GM10248 (cell line): ENCODE results near the gene HSDL1.

Source experiments
- CTCF ChIA-PET: fragments of 300-600 bp; sonication (Branson Sonifier 250); formaldehyde crosslinking; extraction: SDS; loops from one replicate; lab custom pipeline; 2021; ENCODE audit warnings: antibody characterized with exemption; lab: Yijun Ruan, JAX
- POLR2A ChIA-PET: fragments of 350-650 bp; sonication (Branson Sonifier 250); formaldehyde crosslinking; extraction: SDS; loops from one replicate; lab custom pipeline; 2020; ENCODE audit warnings: antibody characterized with exemption; lab: Yijun Ruan, JAX
- DNase-seq: peaks from one replicate; pipeline ENCODE4 v3.0.0; 2012; ENCODE audit errors: extremely low spot score
- CTCF ChIP-seq: IDR thresholded peaks from 2 replicates; pipeline ENCODE4 v1.5.1; 2012; ENCODE audit warnings: mild to moderate bottlenecking, low read depth; ENCODE audit errors: extremely low read depth, missing control alignments, control extremely low read depth

The HSDL1 gene

DNA sequence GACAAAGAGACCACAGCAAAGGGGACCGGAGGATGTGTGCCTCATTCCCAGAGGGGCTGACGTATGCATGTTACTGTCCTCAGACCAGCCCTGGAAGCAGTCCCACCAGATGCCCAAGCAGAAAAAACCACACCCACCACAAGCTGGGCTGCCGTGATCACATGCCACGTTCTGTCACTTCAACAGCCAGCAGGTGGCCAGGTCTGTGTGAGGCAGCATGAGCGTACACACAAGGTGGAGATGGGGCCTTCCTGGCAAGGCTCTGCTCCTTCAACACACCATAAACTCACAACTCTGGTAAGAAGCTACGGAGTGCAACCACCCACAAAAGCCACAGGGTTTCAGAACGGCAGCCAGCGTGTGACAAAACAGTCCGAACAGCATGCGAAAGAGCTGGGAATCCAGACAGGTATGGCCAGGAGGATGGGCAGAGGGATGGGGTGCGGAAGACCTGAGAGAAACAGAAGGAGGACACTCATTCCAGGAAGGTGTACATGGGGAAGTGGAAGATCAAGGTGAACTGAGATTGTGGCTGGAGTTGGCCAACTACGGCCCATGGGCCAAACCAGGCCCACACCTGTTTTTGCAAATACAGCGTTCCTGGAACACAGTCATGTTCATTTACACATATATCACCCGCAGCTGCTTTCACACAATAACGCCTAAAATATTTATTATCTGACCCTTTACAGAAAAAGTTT, 56.1 kb downstream of the HSDL1 start:
- DNase-seq: peak; percentile 77
- TF ChIP-seq CTCF: peak; percentile 43
- ChIA-PET POLR2A (no interaction called here), CTCF (interaction anchor here (0.7 to 13.5 kb wide), 14 partner anchors 8 to 418 kb away, joined by 3 to 155 read pairs (median 4); partner anchors contain the start of genes DNAAF1, HSDL1, MBTPS1 and TAF1C)

- POLR2A ChIA-PET: no interaction called here
- CTCF ChIA-PET: interaction anchor here (0.8 to 13.5 kb wide), 10 partner anchors 10 to 261 kb away, joined by 3 to 155 read pairs (median 4); partner anchors contain the start of genes MBTPS1 and TAF1C
- no peak for TF ChIP-seq CTCF
- no peak for DNase-seq
Observed at GRCh38 chr16:84087466-84088151, 57.4 kb downstream of the HSDL1 start.

GRCh38 chr16:84087001-84087400, 58.0 kb downstream of the HSDL1 start:
- DNase-seq: no peak
- ChIA-PET CTCF (interaction anchor here (0.8 to 13.5 kb wide), 12 partner anchors 10 to 261 kb away, joined by 3 to 155 read pairs (median 4); partner anchors contain the start of genes MBTPS1 and TAF1C), POLR2A (no interaction called here)
- no peak for TF ChIP-seq CTCF

- no peak for TF ChIP-seq CTCF
- CTCF ChIA-PET: interaction anchor here (1.1 to 13.5 kb wide), 12 partner anchors 8 to 260 kb away, joined by 3 to 155 read pairs (median 4); partner anchors contain the start of genes MBTPS1 and TAF1C
- POLR2A ChIA-PET: interaction anchor here (1.0 kb wide), 1 partner anchor 31 kb away, joined by 3 read pairs; the partner anchor contains the start of gene MBTPS1
- DNase-seq: no peak
Observed at GRCh38 chr16:84086341-84086740, 58.6 kb downstream of the HSDL1 start.

DNA sequence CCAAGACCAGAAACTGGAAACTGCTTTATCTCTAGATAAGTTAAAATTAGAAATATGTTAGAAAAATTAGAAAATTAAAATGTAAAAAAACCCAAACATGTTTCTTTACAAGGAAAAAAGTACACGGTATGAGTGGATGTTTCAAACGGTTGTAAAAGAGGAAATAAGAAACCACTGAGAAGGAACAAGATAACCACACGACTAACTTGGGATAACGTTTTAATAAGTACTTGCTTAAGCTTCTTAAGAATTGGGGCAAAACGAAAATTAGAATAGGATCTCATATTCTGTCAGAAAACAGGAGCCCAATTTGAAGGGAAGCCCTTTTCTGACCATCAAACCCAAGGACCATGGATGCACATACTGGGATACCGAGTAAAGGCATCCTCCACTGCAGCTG, 59.2 kb downstream of the HSDL1 start:
- TF ChIP-seq CTCF: no peak
- ChIA-PET POLR2A (interaction anchor here (1.0 kb wide), 1 partner anchor 31 kb away, joined by 3 read pairs; the partner anchor contains the start of gene MBTPS1), CTCF (interaction anchor here (1.0 to 13.5 kb wide), 17 partner anchors 8 to 885 kb away, joined by 3 to 155 read pairs (median 5); partner anchors contain the start of genes MBTPS1 and TAF1C)

DNA sequence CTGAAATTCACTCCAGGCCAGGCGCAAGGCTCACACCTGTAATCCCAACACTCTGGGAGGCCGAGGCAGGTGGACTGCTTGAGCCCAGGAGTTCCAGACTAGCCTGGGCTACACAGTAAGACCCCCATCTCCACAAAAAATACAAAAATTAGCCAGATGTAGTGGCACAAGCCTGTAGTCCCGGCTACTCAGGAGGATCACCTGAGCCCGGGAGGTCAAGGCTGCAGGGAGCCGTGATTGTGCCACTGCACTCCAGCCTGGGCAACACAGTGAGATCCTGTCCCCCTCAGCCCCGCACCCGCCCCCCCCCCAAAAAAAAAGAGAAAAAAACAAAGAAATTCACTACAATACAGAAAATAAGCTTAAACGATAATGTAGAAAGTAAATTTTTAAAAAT, 59.7 kb downstream of the HSDL1 start:
- POLR2A ChIA-PET: interaction anchor here (1.0 kb wide), 1 partner anchor 32 kb away, joined by 3 read pairs; the partner anchor contains the start of gene MBTPS1
- TF ChIP-seq CTCF: no peak
- CTCF ChIA-PET: interaction anchor here (1.0 to 13.5 kb wide), 24 partner anchors 10 to 886 kb away, joined by 3 to 155 read pairs (median 5); partner anchors contain the start of genes DNAAF1, HSDL1, MBTPS1 and MLYCD
- no peak for DNase-seq

More for the DNA sequence above, 59.2 kb downstream of the HSDL1 start:
- DNase-seq: peak; percentile 44
